ENCODE results near the gene ATG13.

Gene ATG13

DNA sequence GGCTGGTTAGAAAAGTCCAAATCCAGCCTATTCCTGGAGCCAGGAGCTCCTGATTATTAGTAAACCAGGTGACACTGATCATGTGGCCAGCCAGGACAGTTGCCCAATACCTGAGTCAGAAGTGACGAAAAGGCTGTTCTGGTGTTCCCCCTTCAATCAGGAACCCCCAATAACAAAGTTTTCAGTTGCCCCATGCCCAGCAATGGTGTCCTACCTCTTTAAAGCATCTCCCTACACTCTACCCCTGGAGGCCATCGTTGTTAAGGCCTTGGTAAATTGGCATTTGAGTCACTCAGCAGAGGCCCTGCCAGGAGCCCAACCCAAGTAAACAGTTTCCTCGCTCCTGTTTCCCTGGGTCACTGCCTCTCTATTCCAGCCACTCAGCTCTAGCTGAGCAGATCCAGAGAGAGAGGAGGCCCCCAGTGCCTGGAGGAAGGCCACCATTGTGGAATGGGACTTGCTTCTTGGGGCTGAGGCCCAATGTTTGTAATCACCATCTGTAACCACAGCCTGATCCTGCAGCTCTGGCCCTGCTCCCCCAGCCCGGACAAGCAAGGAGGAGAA is 58.0 kb downstream of the ATG13 start:
- TF ChIP-seq ZFX (IDR thresholded peaks at IDR 0.05) (no peak), CTCF (conservative IDR thresholded peaks at IDR 0.05) (no peak)
- H3K27ac ChIP-seq: no peak overlapping the region

GRCh38 chr11:46675949-46676348 is 58.6 kb downstream of the ATG13 start:
- H3K27ac ChIP-seq: no peak overlapping the region

GRCh38 chr11:46676436-46677158 is 59.2 kb downstream of the ATG13 start:
- TF ChIP-seq CTCF (conservative IDR thresholded peaks at IDR 0.05): no peak
- no peak for TF ChIP-seq ZFX (IDR thresholded peaks at IDR 0.05)
- no peak overlapping the region for H3K27ac ChIP-seq

More at GRCh38 chr11:46675949-46676348, 58.6 kb downstream of the ATG13 start:
- TF ChIP-seq CTCF (conservative IDR thresholded peaks at IDR 0.05): no peak
- no peak for TF ChIP-seq ZFX (IDR thresholded peaks at IDR 0.05)

GRCh38 chr11:46677169-46677568 is 59.8 kb downstream of the ATG13 start:
- no peak overlapping the region for H3K27ac ChIP-seq
- TF ChIP-seq ZFX (IDR thresholded peaks at IDR 0.05) (no peak), CTCF (conservative IDR thresholded peaks at IDR 0.05) (no peak)

DNA sequence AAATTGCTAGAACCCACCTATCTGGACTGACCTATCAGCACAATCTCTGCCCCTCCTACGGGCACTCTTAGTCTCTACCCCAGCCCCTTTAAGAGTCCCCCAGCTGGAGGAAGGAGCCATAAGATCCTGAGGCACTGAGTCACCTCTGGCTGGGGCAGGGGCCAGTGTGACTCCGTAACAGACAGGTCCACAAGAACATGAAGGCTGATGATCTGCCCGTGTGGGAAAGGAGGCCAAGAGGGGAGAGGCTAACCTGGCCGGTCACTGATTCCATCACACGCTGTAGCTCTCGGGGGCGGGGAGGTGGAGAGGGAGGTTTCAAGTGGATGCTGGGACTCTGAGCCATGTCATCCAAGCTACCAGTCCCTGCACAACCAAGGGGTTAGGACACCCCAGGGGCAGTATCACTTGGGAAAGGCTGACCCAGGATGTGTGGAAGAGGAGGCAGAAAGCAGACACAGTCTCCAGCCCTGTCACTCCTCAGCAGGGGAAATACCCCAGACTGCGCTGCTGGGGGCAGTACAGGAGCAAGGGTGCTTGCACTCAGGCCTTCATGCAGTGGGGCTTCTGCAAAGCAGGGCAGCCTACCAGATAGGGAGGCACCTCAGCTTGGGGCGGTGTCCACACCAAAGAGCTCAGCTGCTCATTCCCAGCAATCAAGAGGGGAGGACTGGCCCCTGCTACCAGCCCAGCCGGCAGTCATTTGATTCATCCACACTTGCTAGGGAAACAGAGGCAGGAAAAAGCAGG is 60.8 kb downstream of the ATG13 start:
- no peak overlapping the region for H3K27ac ChIP-seq
- TF ChIP-seq ZFX (IDR thresholded peaks at IDR 0.05) (no peak), CTCF (conservative IDR thresholded peaks at IDR 0.05) (no peak)

- TF ChIP-seq ZFX (IDR thresholded peaks at IDR 0.05): no peak
- no peak for TF ChIP-seq CTCF (conservative IDR thresholded peaks at IDR 0.05)
- no peak overlapping the region for H3K27ac ChIP-seq
Observed at GRCh38 chr11:46678741-46679130, 61.4 kb downstream of the ATG13 start.

All from C4-2B (cell line).